NCI-H510A (cell line): ENCODE results near the gene ACOT7.

Source experiments
- DNase-seq: peaks from one replicate; lab custom pipeline; 2025; lab: John Stamatoyannopoulos, UW

Gene ACOT7

DNA sequence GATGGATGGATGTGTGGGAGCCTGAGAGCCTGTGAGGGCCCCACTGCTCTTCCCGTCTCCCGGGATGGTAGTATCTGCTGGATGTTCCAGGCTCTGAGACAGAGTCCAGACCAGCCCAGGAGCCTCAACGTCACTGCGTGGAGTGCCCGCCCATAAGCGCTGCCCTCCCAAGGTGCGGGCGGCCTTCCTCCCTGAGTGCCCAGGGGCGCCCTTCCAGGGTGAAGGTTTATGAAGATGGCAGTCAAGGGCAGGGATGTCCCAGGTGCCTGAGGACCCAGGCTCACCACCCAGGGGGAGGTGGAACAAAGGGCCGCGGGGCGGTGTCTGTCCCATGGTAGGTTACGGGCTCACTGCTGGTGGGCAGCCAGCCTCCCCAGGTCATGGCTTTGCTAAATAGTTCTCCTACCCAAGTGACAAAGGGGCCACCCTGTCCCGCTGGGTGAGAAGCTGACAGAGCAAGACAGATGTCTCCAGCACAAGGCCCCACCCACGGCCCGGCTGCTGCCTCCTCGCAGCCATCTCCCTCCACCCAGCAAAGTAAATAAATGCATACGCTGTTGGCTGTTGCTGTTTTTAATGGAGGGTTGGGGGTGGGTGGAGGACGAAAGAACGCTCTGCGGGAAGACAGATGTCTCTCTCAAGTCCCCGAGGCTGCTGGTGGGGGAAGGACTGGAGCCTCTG, 123.7 kb downstream of the ACOT7 start:
- peak; percentile 96 for DNase-seq

GRCh38 chr1:6269296-6269695, 124.3 kb downstream of the ACOT7 start:
- no peak for DNase-seq

DNA sequence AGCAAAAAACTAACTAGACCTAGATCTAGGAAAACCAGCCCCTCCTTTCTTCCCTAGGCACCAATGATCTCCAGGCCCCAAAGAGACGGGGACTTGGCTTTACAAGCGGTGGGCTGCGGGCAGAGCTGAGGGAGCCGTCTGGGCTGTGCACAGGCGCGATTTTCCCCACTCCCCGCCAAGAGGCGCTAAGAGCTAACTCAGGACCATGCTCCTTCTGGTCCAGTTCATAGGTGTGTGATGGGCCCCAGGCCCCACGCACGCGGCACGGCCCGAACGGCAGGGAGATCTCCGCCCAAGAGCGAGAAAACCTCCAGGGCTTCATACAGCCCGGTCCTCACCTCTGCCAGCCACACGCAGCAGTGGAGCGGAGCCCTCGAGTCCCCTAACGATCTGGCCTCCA, 125.2 kb downstream of the ACOT7 start:
- DNase-seq, result peak; percentile 42

GRCh38 chr1:6267686-6268322, 125.8 kb downstream of the ACOT7 start:
- DNase-seq, result no peak

GRCh38 chr1:6266641-6267040, 126.9 kb downstream of the ACOT7 start:
- DNase-seq, result no peak

DNA sequence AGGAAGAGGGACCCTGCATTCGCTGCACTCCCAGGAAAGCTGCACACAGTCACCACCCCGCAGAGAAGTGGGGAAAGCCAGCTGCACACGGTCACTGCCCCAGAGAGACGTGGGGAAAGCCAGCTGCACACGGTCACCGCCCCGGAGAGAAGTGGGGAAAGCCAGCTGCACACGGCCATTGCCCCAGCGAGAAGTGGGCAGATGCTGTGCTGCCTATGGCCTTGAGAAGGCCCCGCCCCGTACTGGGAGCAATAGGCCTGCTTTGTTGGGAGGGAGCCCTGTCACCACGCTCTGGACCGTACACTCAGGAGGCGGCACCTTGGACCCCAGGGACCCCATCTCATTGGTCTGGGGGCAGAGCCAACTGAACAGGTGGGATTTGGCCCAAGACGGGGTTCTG, 128.4 kb downstream of the ACOT7 start:
- peak; percentile 98 for DNase-seq

DNA sequence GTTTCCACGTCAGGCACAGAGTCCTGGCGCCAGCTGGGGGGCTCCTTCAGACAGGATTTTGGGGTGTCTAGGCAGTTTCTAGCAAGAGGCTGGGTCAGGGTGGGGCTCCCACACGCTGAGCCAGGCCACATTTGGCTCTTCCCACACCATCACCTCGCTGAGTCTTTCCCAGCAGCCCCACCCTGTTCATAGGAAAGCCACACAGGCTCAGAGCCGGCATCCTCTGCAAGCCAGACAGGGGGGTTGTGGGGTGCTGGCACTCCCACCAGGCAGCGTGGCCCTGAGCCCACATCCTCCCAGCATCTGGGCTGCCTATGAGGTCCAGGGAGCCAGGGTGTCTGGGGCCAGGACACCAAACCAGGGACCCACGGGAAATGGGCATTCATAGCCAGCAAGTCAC, 129.9 kb downstream of the ACOT7 start:
- DNase-seq, result no peak

DNA sequence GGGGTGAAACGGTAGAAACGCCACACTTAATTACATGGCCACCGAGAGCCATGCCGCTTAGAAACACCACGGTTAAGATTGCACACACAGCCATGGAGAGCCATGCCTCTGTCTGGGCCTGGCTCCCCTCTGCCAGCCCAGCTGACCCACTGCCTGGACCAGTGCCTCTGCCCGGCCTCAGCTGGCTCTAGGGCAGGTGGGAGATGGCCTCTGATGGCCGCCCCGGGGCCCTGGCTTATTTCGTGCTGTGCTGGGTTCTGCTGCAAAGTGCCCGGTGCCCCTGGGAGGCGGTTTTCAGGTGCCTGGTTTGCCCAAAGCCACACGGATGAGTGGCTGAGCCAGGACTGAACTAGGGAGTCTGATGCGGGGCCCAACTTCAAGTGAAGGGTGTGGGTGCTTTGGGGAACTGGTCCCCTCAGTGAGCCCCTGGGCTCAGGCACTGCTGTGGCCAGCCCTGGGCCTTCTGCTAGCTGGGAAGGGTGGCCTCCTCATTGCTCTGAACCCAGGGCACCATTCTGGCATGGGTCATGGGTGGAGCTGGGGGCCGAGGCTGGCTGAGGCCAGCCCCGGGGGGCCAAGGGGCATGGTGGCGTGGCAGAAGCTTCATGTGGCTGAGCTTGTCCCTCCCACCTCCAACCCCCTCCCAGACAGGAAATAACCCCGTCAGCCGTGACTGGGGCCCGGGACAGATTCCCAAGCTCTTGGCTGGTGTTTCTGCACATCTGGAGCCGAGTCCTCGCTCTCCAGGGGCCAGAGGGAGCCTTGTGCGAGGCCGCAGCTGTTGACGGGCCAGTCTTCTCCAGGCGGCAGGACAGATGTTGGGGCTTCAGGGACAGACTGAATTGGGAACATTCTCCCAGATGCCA, 130.8 kb downstream of the ACOT7 start:
- DNase-seq, result no peak

GRCh38 chr1:6261615-6261995, 132.0 kb downstream of the ACOT7 start:
- peak; percentile 85 for DNase-seq

DNA sequence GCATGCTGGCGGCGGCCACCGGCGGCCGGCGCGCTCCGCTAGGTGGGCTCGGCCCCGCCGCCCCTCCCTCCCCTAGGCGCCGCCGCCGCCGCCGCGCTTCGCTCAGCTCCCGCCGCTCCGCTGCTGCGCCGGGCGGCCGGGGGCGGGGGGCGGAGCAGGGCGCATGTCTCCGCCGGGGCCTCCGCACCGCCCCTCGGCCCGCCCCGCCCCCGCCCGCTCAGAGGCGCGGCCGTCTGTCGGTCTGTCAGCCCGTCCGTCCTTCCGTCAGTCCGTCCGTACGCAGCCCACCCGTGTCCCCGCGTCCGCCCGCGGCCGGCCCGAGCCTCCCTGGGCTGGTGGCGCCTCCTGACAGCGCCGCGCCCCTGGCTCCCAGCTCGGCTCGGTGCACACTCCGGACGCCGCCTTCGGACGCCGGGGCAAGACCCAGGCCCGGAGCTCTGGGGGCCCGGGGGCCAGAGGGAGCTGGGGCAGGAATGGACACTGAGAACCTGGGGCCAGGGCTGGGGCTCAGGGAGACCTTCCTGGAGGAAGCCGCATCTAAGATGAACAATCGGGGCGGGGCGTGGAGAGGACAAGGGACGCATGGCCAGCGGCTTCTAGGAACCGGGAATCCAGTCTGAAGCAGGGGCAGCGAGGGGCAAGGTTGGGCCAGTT, 132.5 kb downstream of the ACOT7 start, which contains the start of gene GPR153:
Gene GPR153 (minus strand): TSS at position 138 of the 654 bp plus-strand sequence. CDS start 6,193 bp downstream, outside the sequence.
- DNase-seq, result peak; percentile 85

DNA sequence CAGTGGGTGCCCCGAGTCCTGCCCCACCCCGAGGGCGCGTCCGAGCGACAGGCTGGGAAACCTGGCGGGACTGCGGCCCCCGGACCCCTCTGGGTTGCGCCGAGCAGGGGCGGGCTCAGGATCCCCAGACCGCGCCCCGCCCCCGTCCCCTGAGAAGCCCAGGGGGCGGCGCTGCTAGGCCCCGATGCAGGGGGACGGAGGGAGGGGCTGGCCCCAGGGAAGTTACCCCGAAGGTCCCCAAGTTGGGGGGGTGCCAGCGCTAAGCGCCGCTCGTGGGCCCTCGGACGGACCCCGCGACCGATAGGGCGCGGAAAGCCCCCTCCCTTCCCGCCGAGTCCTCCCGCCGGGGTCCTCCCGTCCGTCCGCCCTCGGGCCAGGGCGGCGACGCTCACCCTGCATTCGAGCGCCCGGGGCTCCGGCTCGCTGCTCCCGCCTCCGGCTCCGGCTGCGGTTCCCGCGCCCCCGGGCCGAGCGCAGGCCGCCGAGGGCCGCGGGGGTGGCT, 133.1 kb downstream of the ACOT7 start:
- peak; percentile 84 for DNase-seq

DNA sequence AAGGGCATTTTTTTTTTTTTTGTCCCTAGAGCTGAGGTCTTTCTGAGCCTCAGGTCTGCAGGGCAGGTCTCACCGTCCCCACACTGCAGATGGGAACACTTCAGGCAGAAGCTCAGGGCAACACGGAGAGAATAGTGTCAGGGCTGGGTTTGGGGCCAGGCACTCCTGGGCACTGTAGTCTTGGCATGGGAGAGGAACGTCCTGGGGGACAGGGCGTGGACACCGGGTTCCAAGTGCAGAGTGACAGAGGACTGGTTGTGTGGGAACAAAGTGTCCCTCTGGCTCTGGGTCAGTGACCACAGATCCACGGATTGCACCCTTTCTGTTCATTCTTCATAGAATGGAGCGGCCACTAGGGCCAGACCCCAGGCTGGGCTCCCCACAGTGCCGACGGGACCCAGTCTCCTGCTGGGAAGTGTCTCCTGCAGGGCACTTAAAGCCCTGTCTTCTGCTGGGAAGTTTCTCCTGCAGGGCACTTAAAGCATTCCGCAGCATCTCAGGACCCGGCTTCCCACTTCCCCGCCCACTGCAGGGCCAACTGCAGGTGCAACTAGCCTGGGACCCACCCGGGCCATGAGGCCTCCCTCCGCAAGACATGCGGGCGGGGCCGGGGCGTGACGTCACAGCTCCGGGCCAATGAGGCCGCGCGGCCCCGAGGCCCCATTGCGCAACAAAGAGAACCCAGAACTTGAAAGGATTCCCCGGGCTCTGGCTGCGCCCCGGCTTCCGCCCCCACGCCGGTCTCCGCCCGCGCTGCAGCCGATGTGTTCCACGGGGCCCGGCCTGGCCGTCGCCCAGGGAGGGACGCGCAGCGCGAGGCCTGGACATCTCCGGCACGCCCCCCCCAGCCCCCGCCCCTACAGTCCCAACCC, 133.8 kb downstream of the ACOT7 start:
- peak; percentile 95 for DNase-seq

DNA sequence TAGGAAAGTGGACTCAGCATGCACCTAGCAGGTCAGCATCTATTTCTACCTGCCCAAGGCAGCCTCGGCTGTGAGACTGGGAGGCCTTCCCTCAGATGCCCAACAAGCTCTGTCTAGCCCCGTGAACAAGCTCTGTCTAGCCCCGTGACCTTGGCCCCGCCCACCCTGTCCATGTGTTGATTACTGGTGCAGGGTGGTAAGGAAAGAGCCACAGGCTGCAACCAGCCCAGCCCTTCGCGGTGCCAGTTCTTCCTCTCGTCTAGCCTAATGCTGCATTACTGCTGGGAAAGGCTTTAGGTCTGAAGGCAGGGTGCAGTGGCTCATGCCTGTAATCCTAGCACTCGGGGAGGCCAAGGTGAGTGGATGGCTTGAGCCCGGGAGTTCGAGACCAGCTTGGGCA, 134.9 kb downstream of the ACOT7 start:
- DNase-seq, result no peak

DNA sequence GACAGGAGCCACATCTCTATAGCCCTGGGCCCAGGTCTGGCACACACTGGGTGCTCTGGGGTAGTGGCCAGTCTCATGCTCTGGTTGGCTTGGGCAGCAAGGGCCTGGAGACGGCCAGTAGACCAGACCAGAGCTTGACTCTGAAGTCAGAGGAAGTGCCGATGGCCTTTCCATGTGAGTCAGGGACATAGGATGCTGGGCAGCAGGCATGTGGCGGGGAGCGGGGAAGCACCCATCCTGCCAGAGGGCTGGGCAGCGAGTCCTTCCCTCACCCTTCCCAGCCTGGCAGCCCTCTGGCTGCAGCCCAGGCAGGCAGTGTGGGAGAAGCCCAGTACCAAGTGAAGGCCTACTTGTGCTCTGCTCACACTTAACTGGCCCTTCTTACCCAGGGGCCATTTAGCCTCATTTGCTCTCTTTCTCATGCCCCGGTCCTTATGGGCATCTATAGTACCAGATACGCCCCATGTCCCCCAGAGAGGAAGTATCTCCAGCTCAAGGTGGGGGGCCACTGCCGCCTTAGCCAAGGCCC, 136.0 kb downstream of the ACOT7 start:
- DNase-seq, result no peak

DNA sequence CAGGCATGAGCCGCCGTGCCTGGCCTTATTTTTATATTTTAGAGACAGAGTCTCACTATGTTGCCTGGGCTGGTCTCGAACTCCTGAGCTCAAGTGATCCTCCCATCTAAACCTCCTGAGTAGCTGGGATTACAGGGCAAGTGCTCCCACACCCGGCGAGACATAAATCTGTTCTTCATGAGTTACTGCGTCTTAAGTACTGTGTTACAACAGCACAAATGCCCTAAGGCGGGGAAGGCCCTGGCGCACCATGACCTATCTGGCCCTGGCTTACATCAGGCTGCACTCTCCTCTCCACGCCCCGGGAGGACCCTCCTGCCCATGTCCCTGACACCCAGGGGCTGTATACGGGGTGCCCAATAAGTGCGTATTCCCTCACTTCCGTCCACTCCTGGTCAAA, 136.9 kb downstream of the ACOT7 start:
- no peak for DNase-seq

DNA sequence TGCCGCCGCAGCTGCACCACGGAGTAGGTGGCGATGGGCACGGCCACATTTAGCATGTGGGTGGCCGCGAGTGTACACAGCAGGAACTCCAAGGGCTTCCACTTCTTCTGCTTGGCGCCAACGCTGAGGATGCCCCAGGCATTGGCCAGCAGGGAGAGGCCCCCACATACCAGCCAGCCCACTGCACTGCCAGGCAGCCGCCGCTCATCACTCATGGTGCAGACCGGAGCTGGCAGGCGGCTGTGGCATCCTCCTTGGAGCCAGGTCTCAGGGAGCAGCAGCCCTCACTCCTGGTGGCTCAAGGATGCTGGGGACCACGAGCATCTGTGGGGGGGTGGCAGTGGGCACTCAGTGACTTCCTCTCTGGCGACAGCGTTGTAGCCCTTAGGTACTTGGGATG, 138.9 kb downstream of the ACOT7 start:
- DNase-seq, result no peak

DNA sequence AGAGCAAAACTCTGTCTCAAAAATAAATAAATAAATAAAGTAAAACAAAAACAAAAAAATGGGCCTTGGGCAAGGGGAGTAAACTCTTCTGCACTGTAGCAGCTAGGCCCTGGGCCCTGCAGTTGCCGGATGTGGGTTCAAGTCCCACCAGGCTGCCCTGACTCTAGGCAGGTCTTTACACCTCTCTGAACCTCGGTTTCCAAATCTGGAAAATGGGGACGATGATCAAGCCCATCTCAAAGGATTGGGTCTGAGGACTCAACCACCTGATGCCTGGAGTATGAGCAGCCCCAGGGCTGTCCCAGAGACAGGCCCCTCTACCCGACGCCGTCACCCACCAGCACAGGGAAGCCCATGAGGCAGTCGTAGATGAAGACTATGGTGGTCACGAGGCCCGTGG, 140.2 kb downstream of the ACOT7 start:
- no peak for DNase-seq

GRCh38 chr1:6252374-6252710, 141.2 kb downstream of the ACOT7 start:
- DNase-seq, result no peak

GRCh38 chr1:6251681-6252373, 141.7 kb downstream of the ACOT7 start:
- no peak for DNase-seq

- no peak for DNase-seq
Observed at GRCh38 chr1:6251233-6251632, 142.3 kb downstream of the ACOT7 start.
